HepG2 (cell line): ENCODE measurements around the gene SHISA9. TPM values are rescaled to one million over a fixed set of nuclear protein-coding genes. Genes with fewer than 3 reads are reported as not detected.

Source experiments
- ATAC-seq: fragments of 200-7000 bp; cut with Tn5 transposase; 3 replicates; pipeline ENCODE4 v1.9.1; 2020; ENCODE audit warnings: mild to moderate bottlenecking, moderate library complexity
- BruUV-seq: library from RNA; stranded (reverse); fragments of 400-500 nt; replicated peaks from 2 replicates; lab custom pipeline; 2021; lab: Mats Ljungman, UMichigan
- CTCF ChIA-PET: fragments of 300-600 bp; formaldehyde crosslinking; extraction: SDS; loops from one replicate; lab custom pipeline; 2021; ENCODE audit warnings: low total read pairs, inconsistent platforms, low intra/inter-chr PET ratio; lab: Yijun Ruan, JAX
- POLR2A ChIA-PET: fragments of 350-600 bp; sonication (Branson Sonifier 250); formaldehyde crosslinking; loops from one replicate; lab custom pipeline; 2020; ENCODE audit warnings: antibody characterized with exemption, inconsistent platforms; lab: Yijun Ruan, JAX
- DNase-seq: peaks from one replicate; pipeline ENCODE4 v3.0.0-alpha.2; 2015; ENCODE audit warnings: low spot score
- FAIRE-seq: peaks from 3 replicates; lab custom pipeline; 2011; peaks lifted over from hg19 to GRCh38; lab: Jason Lieb, UNC
- H2AFZ ChIP-seq: one replicate; pipeline ENCODE4 v1.6.1; 2011; ENCODE audit warnings: low read length, inconsistent platforms
- H3K27ac ChIP-seq: fragments of 300-600 bp; 3 replicates; pipeline ENCODE4 v1.8.0; 2011; ENCODE audit warnings: mixed run types, mild to moderate bottlenecking, mixed read lengths, low read length, inconsistent platforms; ENCODE audit not compliant: insufficient read depth; ENCODE audit errors: extremely low read length
- H3K27me3 ChIP-seq, 2 experiments: fragments of 200-600 bp in 1 of 2; 2 replicates in 1 of 2; 3 replicates in 1 of 2; pipeline versions ENCODE4 v1.6.0 to v1.8.0; 2011; ENCODE audit warnings: low read length in 2 of 2, mild to moderate bottlenecking in 2 of 2, moderate library complexity in 2 of 2, inconsistent platforms in 1 of 2; ENCODE audit not compliant: insufficient read depth in 2 of 2, control insufficient read depth in 1 of 2
- H3K36me3 ChIP-seq, 2 experiments: fragments of 200-600 bp in 1 of 2; replicated peaks in 1 of 2; 2 replicates in 1 of 2; 3 replicates in 1 of 2; pipeline versions ENCODE4 v1.5.1 to v1.8.0; 2011; ENCODE audit warnings: low read length in 2 of 2, inconsistent platforms in 1 of 2; ENCODE audit not compliant: insufficient read depth in 2 of 2, control insufficient read depth in 1 of 2
- H3K4me1 ChIP-seq: 2 replicates; pipeline ENCODE4 v1.5.1; 2012; ENCODE audit warnings: low read length, inconsistent platforms; ENCODE audit not compliant: insufficient read depth
- H3K4me2 ChIP-seq: 2 replicates; pipeline ENCODE4 v1.6.0; 2011; ENCODE audit warnings: low read depth, low read length, inconsistent platforms
- H3K4me3 ChIP-seq, 3 experiments: fragments of 200-600 bp in 1 of 3; sonication (generic), shearing (Covaris generic) in 1 of 3; replicated peaks in 1 of 3; 2 replicates each; pipeline ENCODE4 v1.5.1; 2011 to 2016; ENCODE audit warnings: low read length in 3 of 3, inconsistent platforms in 2 of 3, low read depth in 2 of 3, mild to moderate bottlenecking in 2 of 3, control low read depth in 1 of 3, mixed read lengths in 1 of 3; ENCODE audit not compliant: insufficient read depth in 1 of 3
- H3K79me2 ChIP-seq: one replicate; pipeline ENCODE4 v1.6.1; 2011; ENCODE audit warnings: low read length, inconsistent platforms; ENCODE audit not compliant: insufficient read depth
- H3K9ac ChIP-seq: 2 replicates; pipeline ENCODE4 v1.6.0; 2011; ENCODE audit warnings: mild to moderate bottlenecking, low read depth, low read length, inconsistent platforms; ENCODE audit not compliant: insufficient read depth
- H3K9me3 ChIP-seq: 2 replicates; pipeline ENCODE4 v1.5.1; 2012; ENCODE audit warnings: mild to moderate bottlenecking, low read length
- H4K20me1 ChIP-seq: 2 replicates; pipeline ENCODE4 v1.6.0; 2011; ENCODE audit warnings: inconsistent platforms, mild to moderate bottlenecking, low read length, moderate library complexity; ENCODE audit not compliant: insufficient read depth
- AGO2 ChIP-seq: fragments of 200-400 bp; formaldehyde crosslinking; optimal IDR thresholded peaks from 2 replicates; pipeline ENCODE3; 2017; ENCODE audit warnings: mild to moderate bottlenecking, low read depth, low read length, moderate library complexity
- ATF7-NPFF ChIP-seq: sonication (generic); formaldehyde crosslinking; IDR thresholded peaks from 2 replicates; pipeline ENCODE4 v1.8.1; 2023; ENCODE audit warnings: mild to moderate bottlenecking, low read depth, missing genetic modification reagents, moderate library complexity
- CEBPG ChIP-seq: IDR thresholded peaks from 2 replicates; pipeline ENCODE4 v1.6.1; 2016
- DNMT3B ChIP-seq: conservative IDR thresholded peaks from 2 replicates; pipeline ENCODE4 v1.6.1; 2016; ENCODE audit warnings: missing biosample characterization, control low read depth
- HNRNPH1 ChIP-seq: fragments of 200-400 bp; formaldehyde crosslinking; optimal IDR thresholded peaks from 2 replicates; pipeline ENCODE3; 2017; ENCODE audit warnings: mild to moderate bottlenecking, low read depth, low read length
- MAFF ChIP-seq: IDR thresholded peaks from 2 replicates; pipeline ENCODE4 v1.6.1; 2011; ENCODE audit warnings: low read depth, low read length, improper control_type of control experiment
- MAFK ChIP-seq, 2 experiments: IDR thresholded peaks in 1 of 2; conservative IDR thresholded peaks in 1 of 2; 2 replicates each; pipeline ENCODE4 v1.6.1; 2011; ENCODE audit warnings: improper control_type of control experiment in 2 of 2, low read length in 2 of 2
- MATR3 ChIP-seq: sonication (generic); formaldehyde crosslinking; IDR thresholded peaks from 2 replicates; pipeline ENCODE4 v1.4.0; 2020; ENCODE audit warnings: missing genetic modification reagents
- NCOA1 ChIP-seq: sonication (generic); formaldehyde crosslinking; IDR thresholded peaks from 2 replicates; pipeline ENCODE4 v1.9.0; 2021; ENCODE audit warnings: missing genetic modification reagents
- NFKB2 ChIP-seq: sonication (generic); formaldehyde crosslinking; IDR thresholded peaks from 2 replicates; pipeline ENCODE4 v1.4.0; 2020; ENCODE audit warnings: missing genetic modification reagents, borderline replicate concordance
- ONECUT2 ChIP-seq: sonication (generic); formaldehyde crosslinking; IDR thresholded peaks from 2 replicates; pipeline ENCODE4 v1.4.0; 2020; ENCODE audit warnings: missing genetic modification reagents
- RFXANK ChIP-seq: IDR thresholded peaks from 2 replicates; pipeline ENCODE4 v1.6.1; 2016
- XRCC5 ChIP-seq: fragments of 200-400 bp; formaldehyde crosslinking; optimal IDR thresholded peaks from 2 replicates; pipeline ENCODE3; 2017; ENCODE audit warnings: mild to moderate bottlenecking, low read length
- WGBS: methylation state at CpG from one replicate; pipeline ENCODE4 v1.1.6; 2017; ENCODE audit warnings: low lambda C conversion rate; 5-methylcytosine and 5-hydroxymethylcytosine counted together
- in situ Hi-C: cut with HindIII; loops from 2 replicates; pipeline ENCODE4 v1.10.0; 2017; ENCODE audit warnings: low pct_unique_long_range_greater_than_20kb; ENCODE audit not compliant: extremely low pct_ligation_motif_present
- intact Hi-C: fragments of 100-400 bp; cut with micrococcal nuclease; formaldehyde crosslinking; loops from one replicate; pipeline ENCODE4 v1.10.0; 2022; ENCODE audit not compliant: unreplicated experiment
- polyA plus RNA-seq, 8 experiments: library from polyadenylated mRNA; depleted of rRNA in 3 of 8; stranded (reverse) in 7 of 8; unstranded in 1 of 8; fragments of >200 nt; fragmentation: Illumina TruSeq in 4 of 8; extraction: Trizol in 4 of 8; gene quantifications; 2 replicates each; pipeline versions ENCODE4 v1.2.1 to v1.2.3, GENCODE V29; 2011 to 2016; ENCODE audit warnings: low read depth in 4 of 8, missing spikeins in 1 of 8, mixed read lengths in 1 of 8; ENCODE audit not compliant: insufficient read depth in 1 of 8
- total RNA-seq, 5 experiments: library from RNA; depleted of rRNA; stranded (reverse); fragments of >200 nt; fragmentation: Illumina TruSeq; extraction: Trizol; gene quantifications; 2 replicates each; pipeline ENCODE4 v1.2.3, GENCODE V29; 2016; ENCODE audit warnings: low read depth in 1 of 5

The SHISA9 gene
- total and polyA plus RNA-seq, 2 of the 13 experiments (the other 11 are each of a cell fraction or from before 2014, with no cell fraction given) = 0.01 TPM; not detected in 1

DNA sequence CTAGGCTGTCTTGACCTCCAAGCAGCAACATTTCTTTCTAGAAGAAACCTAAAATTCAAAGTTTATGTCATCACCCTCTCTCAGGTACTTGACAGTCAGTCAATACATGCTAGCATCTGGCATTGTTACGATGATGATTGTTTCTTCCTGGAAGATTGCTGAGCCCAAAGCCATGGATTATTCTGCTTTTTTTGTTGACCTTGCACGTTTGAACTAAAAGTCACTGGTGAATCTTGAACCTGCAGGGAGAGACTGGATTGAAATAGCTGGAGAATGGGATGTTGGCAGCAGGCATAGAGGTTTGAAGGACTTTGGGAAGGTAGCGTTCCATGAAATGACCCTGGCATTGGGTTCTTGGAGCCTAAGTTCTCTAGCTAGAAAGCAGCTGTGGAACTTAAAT, 42.9 kb downstream of the SHISA9 start:
- intact Hi-C loops = no loop called here
- Histone ChIP-seq H3K27ac (no peak overlapping the region), H3K9me3 (no peaks in the 10 kb centered on the region), H3K4me3 (no peak overlapping the region), H4K20me1 (no peaks in the 10 kb centered on the region), H3K27me3 (peaks cover 0 to 8% of the 10 kb centered on the region in 2 experiments; a peak in 2 of 5 replicates), H3K36me3 (no peaks in the 10 kb centered on the region), H2AFZ (no peak overlapping the region), H3K79me2 (no peaks in the 10 kb centered on the region), H3K4me2 (no peak overlapping the region), H3K4me1 (no peaks in the 10 kb centered on the region), H3K9ac (no peak overlapping the region)
- FAIRE-seq (no peak), DNase-seq (no peak), ATAC-seq (no peak)
- WGBS = 36% methylated on average over 3 of the region's 3 CpGs
- peak; percentile 36; the same call in 1 of the 2 replicates for TF ChIP-seq MAFF
- no peak for TF ChIP-seq NFKB2 (CRISPR knock-in tag)
- peak; percentile 67 to 68; a peak in 3 of 4 replicates for TF ChIP-seq MAFK (conservative IDR thresholded peaks at IDR 0.05 in 1 of 2, IDR thresholded peaks at IDR 0.05 in 1 of 2; ENCODE audit: low read length in 2 of 2)
- no peak for TF ChIP-seq ONECUT2 (CRISPR knock-in tag)
- in situ Hi-C loops = no loop called here
- no TSS peak for BruUV-seq
- ChIA-PET POLR2A (no interaction called here), CTCF (no interaction called here)

DNA sequence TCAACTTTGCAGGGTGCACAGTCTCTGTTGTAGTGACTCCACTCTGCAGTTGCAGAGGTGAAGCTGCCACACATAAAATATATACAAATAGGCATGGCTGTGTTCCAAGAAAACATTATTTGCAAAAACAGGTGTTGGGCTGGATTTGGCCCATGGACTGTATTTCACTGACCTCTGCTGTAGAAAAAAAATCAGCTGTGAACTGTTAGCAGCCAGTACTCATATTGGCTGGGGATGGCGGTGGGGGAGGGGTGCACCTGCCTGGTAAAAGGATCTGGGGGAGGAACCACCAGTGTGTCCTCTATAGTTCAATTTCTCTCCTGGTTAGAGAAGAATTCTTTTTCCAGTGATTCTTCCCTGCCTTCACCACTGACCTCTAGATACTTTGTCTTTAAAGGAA, 50.0 kb downstream of the SHISA9 start:
- ChIA-PET POLR2A (no interaction called here), CTCF (no interaction called here)
- peaks cover 0 to 8% of the 10 kb centered on the region in 2 experiments; a peak in 2 of 5 replicates for H3K27me3 ChIP-seq
- TF ChIP-seq DNMT3B (CRISPR knock-in tag) (no peak), XRCC5 (no peak), HNRNPH1 (no peak), MATR3 (no peak), AGO2 (no peak), ATF7-NPFF (no peak), RFXANK (CRISPR knock-in tag) (no peak), NCOA1 (CRISPR knock-in tag) (no peak), CEBPG (CRISPR knock-in tag) (no peak)
- no TSS peak for BruUV-seq
- no peak overlapping the region for H3K9ac ChIP-seq
- H4K20me1 ChIP-seq = no peaks in the 10 kb centered on the region
- H3K9me3 ChIP-seq = no peaks in the 10 kb centered on the region
- FAIRE-seq (no peak), ATAC-seq (no peak), DNase-seq (no peak)
- no peak overlapping the region for H2AFZ ChIP-seq
- 0% methylated on average over 1 of the region's 1 CpG for WGBS
- no peaks in the 10 kb centered on the region for H3K79me2 ChIP-seq
- H3K4me3 ChIP-seq = no peak overlapping the region
- H3K4me2 ChIP-seq = no peak overlapping the region
- in situ Hi-C loops (no loop called here), intact Hi-C loops (no loop called here)
- H3K36me3 ChIP-seq = no peaks in the 10 kb centered on the region
- H3K4me1 ChIP-seq = no peaks in the 10 kb centered on the region
- H3K27ac ChIP-seq = no peak overlapping the region
